Fibroblast of skin of right biceps (primary cell): ENCODE results near the gene CFAP57.
"Not testable (repeated sequence)": the region's sequence is repeated elsewhere in the genome, so short reads cannot be mapped to it uniquely, and the experiment has no call there.

ENCODE experiments used
- DNase-seq: peaks from one replicate; pipeline ENCODE4 v3.0.0-alpha.2; 2013

The CFAP57 gene

DNA sequence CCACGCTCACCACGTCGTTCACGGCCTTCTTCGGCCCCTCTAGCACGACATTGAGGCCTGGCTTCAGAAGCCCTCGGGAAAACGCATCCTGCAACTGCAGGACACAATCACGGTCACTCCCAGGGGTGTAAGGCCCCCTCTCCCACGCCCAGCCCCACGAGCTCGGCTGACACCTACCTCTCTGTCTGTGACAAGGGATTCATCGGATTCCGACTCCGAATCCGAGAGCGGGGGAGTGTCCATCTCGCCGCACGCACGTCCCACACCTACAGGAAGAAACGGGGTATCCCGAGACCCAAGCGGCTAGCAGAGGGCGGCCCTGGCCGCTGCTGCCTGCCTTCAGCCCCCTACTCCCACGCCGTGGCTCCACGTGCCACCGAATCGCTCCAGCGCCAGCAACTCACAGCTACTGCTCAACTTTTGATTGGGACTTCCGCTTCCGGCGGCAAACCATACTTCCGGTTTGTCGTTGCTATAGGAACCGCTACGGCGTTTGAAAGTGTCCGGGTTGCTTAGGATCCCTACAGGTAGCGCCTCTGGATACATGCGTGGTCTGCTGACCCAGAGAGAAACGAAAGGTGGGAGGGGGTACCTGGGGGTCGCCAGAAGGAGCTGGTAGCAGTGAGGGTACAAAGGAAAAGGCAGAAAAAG lies at the start of gene CFAP57, which contains the start of gene EBNA1BP2:
Gene CFAP57, plus strand, starts transcription at position 455 of the 651 bp plus-strand sequence. CDS start 424 bp downstream, outside the sequence.
Gene EBNA1BP2, minus strand, starts transcription at position 415 of the 651 bp plus-strand sequence. Its CDS starts 172 bp downstream, at position 243.
- peak; percentile 94 for DNase-seq

DNA sequence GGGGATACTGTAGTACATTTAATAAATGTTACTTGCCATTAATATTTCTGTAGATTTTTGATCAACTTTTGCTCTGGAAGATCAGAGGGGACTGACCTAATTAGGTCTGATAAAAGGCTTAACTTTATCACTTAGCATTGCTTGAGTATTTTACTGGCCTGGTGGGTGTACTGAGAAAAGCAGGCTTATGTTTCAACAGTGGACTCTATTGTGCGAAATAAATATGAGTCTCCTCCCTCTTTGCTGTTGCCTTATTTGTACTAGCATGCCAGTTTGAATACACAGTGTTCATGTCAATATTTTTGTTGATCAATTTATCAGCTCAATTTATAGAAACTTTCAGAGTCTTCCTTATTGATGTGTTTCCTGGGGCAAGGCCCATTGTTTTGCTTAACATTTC lies 49.1 kb upstream of the CFAP57 start:
- no peak for DNase-seq

DNA sequence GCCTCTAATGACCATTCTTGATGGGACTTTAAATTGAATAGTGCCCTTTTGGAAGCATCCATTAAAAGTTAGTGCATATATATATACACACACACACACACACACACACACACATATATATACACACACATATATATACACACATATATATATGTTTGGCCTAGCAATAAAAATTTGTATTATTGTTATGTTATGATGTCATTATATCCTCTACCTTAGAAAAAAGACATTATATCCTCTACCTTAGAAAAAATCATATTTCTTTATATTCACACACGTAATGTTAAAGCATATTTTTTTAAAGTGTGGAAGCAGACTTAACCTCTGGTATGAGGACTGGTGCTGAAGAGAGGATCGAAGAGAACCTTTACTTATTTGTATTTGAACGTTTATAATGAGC lies 43.3 kb upstream of the CFAP57 start:
- no peak for DNase-seq

DNA sequence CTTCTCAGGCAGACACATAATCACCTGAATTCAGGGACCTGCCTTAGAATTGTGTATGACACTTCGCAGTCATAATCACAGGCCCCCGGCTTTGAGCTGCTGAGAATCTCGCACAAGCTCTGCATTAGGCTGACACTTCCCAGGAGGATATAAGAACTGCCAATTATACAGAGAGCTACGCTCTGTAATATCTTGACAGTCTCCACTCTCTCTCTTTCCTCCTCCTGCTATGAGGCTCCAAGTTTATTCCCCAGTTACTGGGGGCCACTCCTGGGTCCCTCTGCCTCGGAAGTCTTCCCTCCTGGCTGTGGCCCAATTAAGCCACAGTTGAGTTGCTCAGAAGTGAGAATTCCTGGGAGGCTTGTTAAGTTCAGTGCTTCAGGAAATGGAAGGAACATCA lies 42.7 kb upstream of the CFAP57 start:
- DNase-seq, result no peak

DNA sequence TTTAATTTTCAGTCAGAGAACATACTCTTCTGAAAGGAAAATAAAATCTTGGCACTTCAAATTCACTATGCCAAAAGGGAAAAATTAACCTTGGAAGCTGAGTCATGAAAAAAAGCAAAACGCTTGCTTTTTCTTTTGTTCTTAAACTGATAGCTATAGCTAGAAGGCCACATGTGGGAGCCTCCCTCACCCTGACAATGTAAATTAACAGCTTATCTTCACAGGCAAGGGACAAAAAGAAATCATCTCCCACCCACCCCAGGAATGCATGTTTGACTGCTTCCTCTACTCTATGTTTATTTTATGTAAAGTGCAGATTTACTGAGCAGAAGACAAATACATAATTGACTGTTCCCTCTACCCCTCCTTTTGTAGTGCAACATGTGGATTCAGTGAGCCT lies 38.1 kb upstream of the CFAP57 start:
- DNase-seq, result no peak

DNA sequence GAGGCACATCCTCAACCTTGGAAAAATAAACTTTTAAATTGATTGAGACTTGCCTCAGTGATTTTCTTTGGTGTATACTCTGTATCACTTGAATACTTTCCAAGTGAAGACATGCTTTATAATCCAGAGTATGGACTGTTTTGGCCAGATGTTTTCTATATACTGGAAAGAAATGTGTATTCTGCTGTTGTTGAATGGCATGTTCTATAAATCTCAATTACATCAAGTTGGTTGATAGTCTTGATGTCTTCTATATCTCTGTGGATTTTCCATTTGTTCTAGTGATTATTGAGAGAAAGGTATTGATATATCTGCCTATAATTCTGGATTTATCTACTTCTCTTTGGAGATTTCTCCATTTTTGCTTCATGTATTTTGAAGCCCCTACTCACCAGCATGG lies 37.5 kb upstream of the CFAP57 start:
- no peak for DNase-seq

DNA sequence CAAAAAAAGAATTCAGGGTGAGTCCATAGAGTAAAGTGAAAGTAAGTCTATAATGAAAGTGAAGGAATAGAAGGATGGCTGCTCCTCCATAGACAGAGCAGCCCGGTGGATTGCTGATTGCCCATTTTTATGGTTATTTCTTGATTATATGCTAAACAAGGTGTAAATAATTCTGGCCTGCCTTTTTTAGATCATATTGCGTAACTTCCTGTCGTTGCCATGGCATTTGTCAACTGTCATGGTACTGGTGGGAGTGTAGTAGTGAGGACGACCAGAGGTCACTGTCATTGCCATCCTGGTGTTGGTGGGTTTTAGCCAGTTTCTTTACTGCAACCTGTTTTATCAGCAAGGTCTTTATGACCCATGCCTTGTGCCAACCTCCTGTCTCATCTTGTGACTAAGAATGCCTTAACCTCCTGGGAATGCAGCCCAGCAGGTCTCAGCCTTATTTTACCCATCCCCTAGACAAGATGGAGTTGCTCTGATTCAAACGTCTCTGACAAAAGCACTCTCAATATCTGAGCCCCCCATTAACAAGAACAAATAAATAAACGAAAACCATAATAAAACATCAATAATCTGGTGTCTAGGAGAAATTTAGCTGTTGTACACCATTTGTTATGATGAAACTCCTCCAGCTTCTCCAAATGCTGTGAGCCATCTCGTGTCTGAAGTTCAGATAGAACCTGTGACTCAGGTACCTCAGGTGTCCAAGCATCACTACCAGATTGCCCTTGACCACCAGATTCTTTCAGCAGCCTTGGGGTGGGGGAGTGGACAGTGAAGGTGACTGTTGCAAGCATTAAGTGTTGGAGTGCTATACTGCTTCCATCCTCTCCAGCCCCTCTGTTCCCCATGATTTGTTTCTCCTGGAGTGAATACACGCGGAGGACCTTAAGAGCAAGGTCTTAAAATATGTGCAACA lies 36.0 kb upstream of the CFAP57 start:
- no peak for DNase-seq

DNA sequence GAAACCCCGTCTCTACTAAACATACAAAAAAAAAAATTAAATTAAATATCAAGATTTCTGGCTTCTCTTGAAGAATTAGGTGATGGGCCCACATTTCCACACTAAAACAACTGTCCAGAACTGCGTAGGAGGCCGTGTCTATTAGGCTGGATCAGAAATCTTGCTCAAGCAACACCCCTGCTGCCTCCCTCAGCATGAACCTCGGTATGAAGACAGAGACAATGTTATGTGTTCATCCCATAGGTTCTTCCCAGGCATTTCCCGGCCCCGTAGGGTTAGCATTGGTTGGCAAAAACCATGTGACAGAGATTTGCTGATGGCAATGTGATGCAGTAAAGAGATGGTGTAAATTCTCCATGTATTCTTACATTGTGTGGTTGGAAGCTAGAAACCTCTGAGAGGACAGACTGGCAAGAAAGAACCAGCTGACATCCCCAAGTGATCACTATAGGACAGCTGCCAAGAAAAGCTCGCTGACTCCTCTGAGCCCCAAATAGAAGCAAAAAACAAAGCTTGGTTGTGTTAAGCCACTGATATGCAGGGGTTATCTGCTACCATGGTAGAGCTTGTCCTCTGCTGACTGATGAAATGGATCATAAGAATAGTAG lies 34.6 kb upstream of the CFAP57 start:
- no peak for DNase-seq

DNA sequence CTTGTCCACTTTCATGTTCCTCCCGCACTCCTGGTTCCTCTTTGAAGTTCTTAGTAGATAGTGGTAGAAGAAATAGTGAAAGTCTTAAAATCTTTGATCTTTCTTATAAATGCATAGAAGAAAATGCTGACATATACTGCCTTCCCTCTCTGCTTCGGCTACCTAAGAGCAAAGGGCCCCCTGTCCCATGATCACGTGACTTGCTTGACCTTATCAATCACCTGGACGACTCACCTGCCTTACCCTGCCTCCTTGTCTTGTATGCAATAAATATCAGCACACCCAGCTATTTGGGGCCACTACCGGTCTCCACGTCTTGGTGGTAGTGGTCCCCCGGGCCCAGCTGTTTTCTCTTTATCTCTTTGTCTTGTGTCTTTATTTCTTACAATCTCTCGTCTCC lies 32.8 kb upstream of the CFAP57 start:
- DNase-seq, result not testable (repeated sequence)

DNA sequence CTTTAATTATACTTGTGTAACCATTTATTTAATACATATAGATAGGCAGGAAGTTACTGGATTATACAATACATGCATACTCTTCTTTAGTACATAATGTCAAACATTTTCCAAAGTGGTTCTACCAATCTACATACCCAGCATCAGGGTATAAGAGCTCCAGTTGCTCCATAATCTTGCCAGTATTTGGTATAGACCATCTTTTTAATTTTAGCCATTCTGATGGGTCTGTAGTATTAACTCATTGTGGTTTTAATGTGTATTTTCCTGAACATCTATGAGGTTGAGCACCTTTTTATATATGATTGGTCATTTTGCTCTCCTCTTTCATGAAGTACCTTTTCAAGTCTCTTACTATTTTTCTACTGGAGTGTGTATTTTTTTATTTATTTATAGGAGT lies 32.1 kb upstream of the CFAP57 start:
- DNase-seq, result no peak

DNA sequence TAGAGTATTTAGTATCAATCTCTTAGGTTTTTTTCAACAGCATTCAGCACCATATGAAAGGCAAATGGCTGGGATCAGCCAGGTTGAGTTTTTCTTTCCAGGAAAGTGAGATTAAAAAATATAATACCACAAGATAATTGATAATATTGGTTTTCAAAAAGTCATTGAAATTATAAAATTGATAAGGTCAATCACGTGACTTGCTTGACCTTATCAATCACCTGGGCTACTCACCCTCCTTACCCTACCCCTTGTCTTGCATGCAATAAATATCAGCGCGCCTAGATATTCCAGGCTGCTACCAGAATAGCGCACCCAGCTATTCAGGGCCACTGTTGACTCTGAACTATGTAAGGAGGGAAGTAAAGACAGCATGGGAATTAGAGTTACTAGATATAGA lies 31.5 kb upstream of the CFAP57 start:
- DNase-seq, result no peak

DNA sequence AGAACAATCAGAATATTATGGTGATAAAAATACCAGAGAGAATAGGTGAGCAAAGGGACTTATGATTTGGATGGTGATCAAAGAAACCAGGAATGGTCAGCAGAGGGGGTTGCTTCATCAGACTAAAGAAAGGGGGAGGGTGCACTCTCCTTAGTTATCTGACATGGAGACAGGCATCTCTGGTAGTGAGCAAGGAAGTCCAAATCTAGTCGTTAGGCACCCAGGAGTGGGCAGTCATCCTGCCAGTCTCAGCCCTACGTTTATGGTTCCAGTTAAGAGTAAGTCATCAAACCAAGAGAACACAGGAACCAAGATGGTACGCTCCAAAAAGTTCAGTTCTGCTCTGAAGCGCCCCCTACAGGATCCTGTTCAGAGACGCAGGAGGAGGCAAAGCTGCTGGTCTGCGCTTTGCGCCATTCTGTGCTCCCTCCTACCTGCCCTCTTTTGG lies 28.7 kb upstream of the CFAP57 start:
- peak; percentile 7 for DNase-seq

DNA sequence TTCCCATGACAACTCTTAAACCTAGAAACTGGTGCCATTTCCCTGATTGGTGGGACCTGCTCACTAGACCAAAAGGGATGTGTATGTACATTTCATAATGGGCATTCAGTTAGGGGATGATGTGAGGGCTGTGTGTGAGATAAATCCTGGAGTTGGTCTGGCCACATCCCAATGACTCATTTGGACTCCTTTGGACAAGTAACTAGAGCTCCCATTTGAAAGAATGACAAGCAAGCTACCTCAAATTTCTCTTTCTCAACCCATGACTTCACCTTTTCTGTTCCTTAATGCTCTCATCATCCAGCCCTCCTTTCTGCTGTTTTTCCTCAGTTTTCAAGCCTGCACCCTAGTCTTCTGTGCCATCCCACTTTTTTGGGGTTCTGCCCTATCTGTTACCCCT lies 27.9 kb upstream of the CFAP57 start:
- DNase-seq, result peak; percentile 66

DNA sequence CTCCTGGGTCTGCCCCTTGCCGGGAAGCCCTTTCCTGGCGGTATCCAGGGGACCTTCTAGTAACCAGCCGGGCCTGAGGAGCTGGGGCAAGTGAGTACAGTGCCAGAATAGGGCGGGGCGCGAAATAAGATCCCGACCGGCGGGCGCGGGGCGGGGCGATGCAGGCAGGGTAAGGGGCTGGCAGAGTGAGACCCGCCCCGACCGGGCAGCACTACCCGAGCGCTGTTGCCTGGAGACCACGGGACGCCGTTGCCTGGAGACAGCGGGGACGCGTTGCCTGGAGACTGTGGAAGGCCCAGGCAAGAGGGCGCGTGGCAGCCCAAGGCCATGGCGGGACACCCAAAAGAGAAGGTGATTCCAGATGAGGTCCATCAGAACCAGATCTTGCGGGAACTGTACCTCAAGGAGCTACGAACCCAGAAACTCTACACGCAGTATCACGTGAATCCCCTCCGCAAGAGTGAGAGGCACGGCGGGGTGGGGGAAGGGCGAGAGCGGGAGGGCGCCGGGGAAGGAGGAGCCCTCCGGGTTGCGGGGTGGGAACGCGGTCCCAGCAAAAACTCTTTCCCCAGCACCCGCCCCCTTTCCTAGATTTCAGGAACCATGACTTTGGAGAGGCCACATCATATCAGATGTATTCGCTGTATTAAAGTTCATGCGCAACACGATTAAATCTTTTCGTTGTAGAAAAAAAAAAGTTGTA lies 24.4 kb upstream of the CFAP57 start:
- peak; percentile 56 for DNase-seq

DNA sequence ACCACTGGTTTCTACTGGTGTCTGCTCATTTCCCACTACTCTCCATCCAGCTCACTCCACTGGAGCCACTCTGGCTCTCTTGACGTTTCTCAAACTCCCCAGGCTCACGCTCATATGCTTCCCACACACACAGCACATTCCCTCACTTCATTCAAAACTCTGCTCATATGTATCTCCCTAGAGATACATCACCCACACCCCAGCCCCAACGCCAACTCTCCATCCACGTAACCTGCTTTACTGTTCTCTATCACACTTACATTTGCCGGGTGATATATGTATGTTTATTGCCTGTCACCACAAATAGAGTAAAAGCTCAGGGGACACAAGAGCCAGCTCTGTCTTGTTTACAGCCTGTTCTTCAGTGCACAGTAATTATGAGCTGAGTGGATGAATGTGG lies 22.2 kb upstream of the CFAP57 start:
- DNase-seq, result no peak

DNA sequence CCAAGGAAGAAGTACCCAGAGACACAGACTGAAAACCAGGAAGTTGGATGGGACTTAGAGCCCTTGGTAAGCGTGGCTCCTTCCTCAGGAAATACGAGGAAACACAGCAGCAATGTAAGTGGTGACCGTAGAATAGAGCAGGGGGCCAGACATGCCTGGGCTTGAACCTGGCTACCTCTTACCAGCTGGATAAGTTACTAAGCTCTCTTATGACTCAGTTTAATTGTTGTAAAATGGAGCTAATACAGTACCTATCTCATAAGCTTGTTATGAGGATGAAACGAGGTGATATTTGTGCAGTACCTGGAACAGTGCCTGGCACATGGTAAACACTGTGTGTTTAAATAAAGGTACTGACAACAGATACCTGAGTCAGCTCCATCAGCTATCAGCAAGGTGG lies 19.3 kb upstream of the CFAP57 start:
- DNase-seq, result no peak

DNA sequence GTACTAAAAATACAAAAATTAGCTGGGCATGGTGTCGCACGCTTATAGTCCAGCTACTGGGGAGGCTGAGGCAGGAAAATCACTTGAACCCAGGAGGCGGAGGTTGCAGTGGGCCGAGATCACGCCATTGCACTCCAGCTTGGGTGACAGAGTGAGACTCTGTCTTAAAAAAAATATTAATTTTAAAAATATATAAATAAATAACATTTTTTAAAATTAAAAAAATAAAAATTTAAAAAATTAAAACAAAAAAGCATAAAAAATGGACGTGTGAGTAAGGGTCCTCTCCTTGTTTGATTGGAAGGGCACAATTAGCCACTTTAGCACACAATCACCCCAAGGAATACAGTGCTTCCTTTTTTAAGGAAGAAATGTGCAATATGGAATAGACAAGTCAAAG lies 18.7 kb upstream of the CFAP57 start:
- no peak for DNase-seq

DNA sequence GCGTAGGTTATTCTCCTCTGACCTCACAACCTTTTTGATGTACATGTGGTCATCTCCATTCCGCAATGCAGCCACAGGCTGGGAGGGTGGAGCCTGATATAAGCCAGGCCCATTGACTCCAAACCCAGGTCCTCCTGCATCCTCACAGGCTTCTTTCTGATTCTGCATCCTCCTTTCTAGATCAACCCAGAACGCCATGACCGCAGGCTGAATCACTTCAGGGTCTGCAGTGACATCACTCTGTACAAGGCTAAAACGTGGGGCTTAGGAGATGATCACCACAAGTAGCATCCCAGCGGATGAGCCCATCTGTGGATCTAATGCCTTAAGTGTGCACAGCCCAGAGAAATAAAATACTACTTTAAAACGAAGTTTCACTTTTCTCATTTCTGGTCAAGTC lies 16.1 kb upstream of the CFAP57 start:
- peak; percentile 7 for DNase-seq

DNA sequence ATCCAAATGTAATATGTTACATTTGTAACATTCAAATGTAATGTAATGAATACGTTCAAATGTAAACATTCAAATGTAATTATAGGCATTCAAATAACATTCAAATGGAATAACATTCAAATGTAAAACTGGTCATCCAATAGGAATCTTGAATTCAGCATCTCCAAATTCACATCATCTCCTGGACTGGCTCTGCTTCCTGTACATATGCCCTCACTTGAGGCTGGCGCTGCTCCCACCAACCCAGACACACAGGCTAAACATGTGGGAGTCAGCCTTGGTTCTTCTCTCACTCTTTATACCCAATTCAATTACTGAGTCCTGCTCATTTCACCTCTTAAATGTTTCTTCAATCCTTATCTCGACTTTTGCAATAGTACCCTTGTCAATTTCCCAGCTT lies 7.0 kb upstream of the CFAP57 start:
- no peak for DNase-seq

DNA sequence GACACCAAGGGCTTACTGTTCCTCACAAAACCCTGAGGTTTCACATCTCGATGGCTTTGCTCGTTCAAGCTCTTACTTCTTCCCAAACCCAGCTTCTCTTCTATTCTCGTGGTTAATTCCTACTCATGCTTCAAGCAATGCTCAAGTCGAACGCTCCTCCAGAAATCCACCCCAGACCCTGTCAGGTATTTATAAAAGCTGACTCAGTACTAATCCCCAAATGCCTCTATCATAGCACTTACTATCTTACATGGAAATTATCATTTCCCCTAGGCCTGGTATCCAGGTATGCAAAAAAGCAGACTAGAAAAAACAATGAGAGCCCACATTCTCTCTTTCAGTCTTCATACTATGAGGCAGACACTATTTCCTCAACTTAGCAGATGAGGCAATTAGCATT lies 6.4 kb upstream of the CFAP57 start:
- DNase-seq, result no peak

DNA sequence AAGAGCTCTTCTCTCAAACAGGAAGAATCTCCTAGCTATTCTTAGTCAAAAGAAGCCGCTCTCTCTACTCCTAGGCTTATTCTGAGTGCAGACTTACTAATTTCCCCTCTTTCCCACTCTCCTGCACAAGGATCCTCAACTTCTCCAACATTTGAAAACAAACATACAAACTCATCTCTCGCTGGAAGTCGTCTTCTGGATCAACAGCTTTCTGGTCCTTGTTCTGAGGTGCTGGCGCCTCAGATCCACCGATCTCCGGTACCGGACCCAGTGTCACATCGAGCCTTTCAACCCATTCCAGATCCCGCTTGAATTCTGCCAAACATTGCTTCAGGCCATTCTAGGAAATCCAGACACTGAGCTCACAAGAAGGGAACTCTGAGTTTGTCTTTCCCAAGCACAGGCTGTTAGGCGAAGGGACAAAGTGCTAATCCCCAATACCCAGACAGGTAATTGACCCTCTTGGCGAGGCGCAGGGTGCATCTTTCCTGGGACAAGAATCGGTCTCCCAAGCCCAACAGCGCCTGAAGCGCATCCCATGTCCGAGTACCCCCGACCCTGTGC lies 736 bp upstream of the CFAP57 start:
- DNase-seq, result no peak

DNA sequence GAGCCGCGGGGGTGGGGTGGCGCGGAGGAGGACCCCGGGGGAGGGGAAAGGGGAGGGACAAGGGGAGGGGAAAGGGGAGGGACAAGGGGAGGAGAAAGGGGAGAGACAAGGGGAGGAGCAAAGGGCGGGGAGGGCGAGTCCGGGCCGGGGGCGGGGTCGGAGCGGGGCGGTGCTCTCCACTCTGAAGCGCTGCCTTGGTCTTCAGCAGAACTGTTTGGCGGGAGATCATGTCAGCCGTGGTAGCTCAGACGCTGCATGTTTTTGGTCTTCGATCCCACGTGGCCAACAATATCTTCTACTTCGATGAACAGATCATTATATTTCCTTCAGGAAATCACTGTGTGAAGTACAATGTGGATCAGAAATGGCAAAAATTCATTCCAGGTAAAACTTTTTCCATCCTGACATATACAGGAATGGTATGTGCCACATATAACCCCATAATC lies 420 bp downstream of the CFAP57 start:
- DNase-seq, result peak; percentile 87

DNA sequence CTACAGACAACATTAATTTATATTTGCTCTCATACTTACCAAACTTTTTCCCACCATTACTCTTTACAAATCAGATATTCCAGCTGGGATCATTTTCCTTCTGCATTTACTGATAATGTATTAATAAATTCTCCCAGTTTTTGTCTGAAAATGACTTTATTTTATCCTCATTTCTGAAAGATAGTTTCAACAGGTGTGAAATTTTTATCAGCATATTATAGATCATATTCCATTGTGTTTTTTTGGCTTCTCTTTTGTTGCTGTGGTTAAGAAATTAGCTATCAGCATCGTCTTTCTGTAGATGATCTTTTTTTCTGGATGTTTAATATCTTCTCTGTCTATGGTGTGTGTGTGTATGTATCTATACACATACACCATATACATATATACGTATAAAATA lies 2.7 kb downstream of the CFAP57 start:
- no peak for DNase-seq
